Measurements from ENCODE around the gene BRINP3.

BRINP3 gene

DNA sequence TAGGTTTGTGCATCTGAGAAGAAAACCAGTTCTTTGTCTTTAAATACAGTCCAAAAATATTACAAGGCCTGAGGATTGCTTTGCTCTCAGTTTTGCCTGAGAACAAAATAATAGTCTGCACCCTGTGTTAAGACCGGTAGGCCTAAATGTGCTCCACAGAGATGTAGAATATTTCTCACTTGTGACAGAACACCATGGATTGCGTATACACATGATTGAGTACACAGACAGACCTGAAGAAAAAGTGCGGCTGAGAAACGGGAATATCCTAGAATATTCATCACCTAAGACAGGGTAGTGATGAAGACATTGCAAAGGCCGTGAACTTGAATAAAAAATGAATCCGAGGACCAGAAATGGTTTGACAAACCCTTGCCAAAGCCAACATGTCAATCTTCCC is 155.4 kb downstream of the BRINP3 start:
- H3K36me3 Mint-ChIP-seq (ENCODE audit: low read depth): no peaks in the 10 kb centered on the region
- no peak overlapping the region for H3K4me3 Mint-ChIP-seq
- H3K9me3 Mint-ChIP-seq: peaks cover 5% of the 10 kb centered on the region
- no peak for DNase-seq
- no peaks in the 10 kb centered on the region for H3K4me1 Mint-ChIP-seq
- no peak overlapping the region for H3K27ac Mint-ChIP-seq
- ATAC-seq: no peak
- H3K27me3 Mint-ChIP-seq: no peaks in the 10 kb centered on the region

DNA sequence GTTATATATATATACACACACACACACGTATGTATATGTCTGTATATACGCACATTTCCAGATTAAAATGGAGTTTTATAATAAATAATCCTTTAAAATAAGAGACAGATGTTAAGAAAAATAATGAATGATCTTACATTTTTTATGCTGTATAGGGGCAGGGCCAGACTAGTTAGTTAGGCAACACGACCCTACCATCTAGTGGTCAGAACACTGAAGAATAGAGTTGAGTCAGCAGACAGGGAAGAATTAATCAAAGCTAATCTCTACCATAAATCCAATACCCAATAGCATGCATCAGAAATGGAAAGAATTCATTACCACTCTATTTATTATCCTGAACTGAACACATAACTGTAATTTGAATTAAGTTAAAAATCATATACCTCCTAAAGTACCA is 156.7 kb downstream of the BRINP3 start:
- Mint-ChIP-seq H3K4me1 (no peaks in the 10 kb centered on the region), H3K4me3 (no peak overlapping the region), H3K9me3 (no peaks in the 10 kb centered on the region), H3K27ac (no peak overlapping the region), H3K36me3 (ENCODE audit: low read depth) (no peaks in the 10 kb centered on the region), H3K27me3 (no peaks in the 10 kb centered on the region)
- DNase-seq: no peak
- no peak for ATAC-seq

DNA sequence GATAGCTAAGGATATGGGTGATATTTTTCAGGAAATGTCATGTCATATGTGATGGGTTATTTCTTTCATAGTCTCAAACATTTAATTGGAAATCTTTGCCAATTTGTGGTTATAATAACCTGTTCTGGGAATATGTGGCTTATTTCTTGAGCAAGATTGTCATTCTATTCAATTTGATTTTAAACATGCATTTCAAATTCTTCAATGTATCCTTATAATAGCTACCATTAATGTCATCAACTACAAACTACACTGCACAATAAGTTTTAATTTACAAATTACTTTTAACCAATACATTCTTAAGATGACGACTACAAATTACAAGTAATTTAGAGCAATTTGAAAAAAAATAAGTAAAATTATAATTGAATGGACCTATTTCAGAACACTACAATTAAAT is 164.9 kb downstream of the BRINP3 start:
- H3K4me1 Mint-ChIP-seq: no peaks in the 10 kb centered on the region
- ATAC-seq: no peak
- peaks cover 4% of the 10 kb centered on the region for H3K9me3 Mint-ChIP-seq
- no peak for DNase-seq
- H3K36me3 Mint-ChIP-seq (ENCODE audit: low read depth): no peaks in the 10 kb centered on the region
- H3K27me3 Mint-ChIP-seq: no peaks in the 10 kb centered on the region
- H3K27ac Mint-ChIP-seq: no peak overlapping the region
- no peak overlapping the region for H3K4me3 Mint-ChIP-seq

DNA sequence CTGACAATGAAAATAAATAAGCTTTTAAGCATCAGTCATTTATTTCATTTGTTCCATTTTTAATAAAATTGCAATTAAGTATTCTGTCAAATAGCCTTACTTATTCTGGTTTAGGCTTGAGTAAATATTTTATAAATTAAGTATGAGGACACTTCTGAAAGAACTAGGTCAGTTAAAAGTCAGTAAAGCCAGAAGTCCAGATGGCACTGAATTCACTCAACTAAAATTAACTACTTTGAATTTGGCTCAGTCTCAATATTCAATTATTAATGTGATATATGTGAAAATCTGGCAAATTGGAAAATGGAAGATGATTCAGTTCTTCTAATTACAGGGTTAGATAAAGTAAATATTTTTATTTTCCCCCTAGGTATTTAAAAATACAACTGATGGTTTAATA is 174.2 kb downstream of the BRINP3 start:
- DNase-seq: no peak
- Mint-ChIP-seq H3K9me3 (peaks cover 14% of the 10 kb centered on the region), H3K27me3 (no peaks in the 10 kb centered on the region), H3K4me1 (no peaks in the 10 kb centered on the region), H3K4me3 (no peak overlapping the region), H3K36me3 (ENCODE audit: low read depth) (no peaks in the 10 kb centered on the region), H3K27ac (no peak overlapping the region)
- ATAC-seq: no peak

DNA sequence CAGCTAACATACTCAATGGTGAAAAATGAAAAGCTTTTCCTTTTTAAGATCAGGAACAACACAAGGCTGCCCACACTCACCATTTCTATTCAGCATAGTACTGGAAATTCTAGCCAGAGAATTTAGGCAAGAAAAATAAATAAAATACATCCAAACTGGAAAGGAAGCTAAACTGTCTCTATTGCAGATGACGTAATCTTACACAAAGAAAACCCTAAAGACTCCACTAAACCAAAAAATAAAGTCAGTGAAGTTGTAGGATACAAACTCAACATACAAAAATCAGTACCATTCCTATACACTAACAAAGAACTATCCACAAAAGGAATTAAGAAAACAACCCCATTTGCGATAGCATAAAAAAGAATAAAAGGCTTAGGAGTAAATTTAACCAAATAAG is 181.2 kb downstream of the BRINP3 start:
- no peak for ATAC-seq
- no peak overlapping the region for H3K27ac Mint-ChIP-seq
- no peaks in the 10 kb centered on the region for H3K4me1 Mint-ChIP-seq
- no peak for DNase-seq
- no peaks in the 10 kb centered on the region for H3K36me3 Mint-ChIP-seq (ENCODE audit: low read depth)
- H3K27me3 Mint-ChIP-seq: no peaks in the 10 kb centered on the region
- peaks cover 7% of the 10 kb centered on the region for H3K9me3 Mint-ChIP-seq
- H3K4me3 Mint-ChIP-seq: no peak overlapping the region

DNA sequence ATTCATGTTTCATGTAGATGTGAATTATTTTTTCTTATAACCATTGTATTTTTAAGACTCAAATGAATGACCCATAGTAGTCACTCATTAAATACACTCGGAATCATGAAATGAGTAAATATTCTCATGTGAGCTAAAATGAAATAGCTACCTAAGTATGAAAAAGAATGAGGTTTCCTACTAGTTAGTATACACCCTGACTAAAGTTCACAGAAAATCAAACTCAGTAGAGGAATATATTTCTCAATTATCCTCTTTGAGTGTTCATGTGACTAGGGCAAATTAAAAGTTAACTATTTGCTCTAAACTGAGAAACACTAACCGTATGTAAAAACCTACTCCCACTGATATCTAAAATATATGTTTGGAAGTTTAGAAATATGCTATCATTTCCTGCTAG is 187.8 kb downstream of the BRINP3 start:
- no peak overlapping the region for H3K4me3 Mint-ChIP-seq
- no peak overlapping the region for H3K27ac Mint-ChIP-seq

DNA sequence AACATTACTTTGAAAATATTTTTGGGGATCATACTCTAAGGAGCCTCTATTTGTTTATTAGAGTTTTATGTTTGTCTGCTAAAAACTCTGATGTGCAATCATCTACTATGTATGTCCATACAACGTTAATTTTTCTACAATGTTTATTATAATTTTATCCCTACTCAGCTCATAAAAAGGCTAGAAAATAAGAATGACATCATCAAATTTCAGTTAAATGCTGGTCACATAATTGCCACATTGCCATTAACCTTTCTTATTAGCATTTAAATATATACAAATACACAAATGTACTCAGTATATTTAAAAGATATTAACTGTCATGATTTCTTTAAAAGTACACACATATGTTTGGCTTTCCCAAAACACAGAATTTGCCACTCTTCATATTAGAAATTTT is 191.6 kb downstream of the BRINP3 start:
- no peaks in the 10 kb centered on the region for H3K4me1 Mint-ChIP-seq
- no peaks in the 10 kb centered on the region for H3K27me3 Mint-ChIP-seq

More for the DNA sequence above, 187.8 kb downstream of the BRINP3 start:
- DNase-seq (no peak), ATAC-seq (no peak)
- H3K27me3 Mint-ChIP-seq: no peaks in the 10 kb centered on the region
- peaks cover 3% of the 10 kb centered on the region for H3K9me3 Mint-ChIP-seq
- H3K4me1 Mint-ChIP-seq: no peaks in the 10 kb centered on the region
- no peaks in the 10 kb centered on the region for H3K36me3 Mint-ChIP-seq (ENCODE audit: low read depth)

DNA sequence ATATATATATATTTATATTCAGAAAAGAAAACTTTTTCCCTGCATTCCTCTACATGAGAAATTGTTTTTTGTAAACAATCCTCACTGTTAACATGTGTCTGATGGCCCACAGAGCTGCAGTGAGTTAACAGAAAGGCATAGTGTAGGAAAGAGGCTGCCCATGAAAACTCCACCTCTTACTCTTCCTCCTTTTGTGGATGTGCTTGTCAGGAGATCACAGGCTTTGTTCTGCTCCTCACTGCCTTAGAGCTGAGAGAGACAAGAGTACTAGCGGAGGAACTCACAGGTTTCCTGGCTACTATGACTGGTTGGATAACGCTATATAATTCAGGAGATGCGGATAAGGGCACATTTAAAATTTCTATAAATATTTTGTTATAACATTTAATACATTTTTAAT is 200.6 kb downstream of the BRINP3 start:
- Mint-ChIP-seq H3K4me3 (no peak overlapping the region), H3K9me3 (peaks cover 18% of the 10 kb centered on the region), H3K36me3 (ENCODE audit: low read depth) (no peaks in the 10 kb centered on the region), H3K27ac (no peak overlapping the region), H3K4me1 (no peaks in the 10 kb centered on the region), H3K27me3 (no peaks in the 10 kb centered on the region)
- DNase-seq (no peak), ATAC-seq (no peak)

More for the DNA sequence above, 191.6 kb downstream of the BRINP3 start:
- ATAC-seq (no peak), DNase-seq (no peak)
- H3K27ac Mint-ChIP-seq: no peak overlapping the region
- H3K4me3 Mint-ChIP-seq: no peak overlapping the region
- H3K36me3 Mint-ChIP-seq (ENCODE audit: low read depth): no peaks in the 10 kb centered on the region
- H3K9me3 Mint-ChIP-seq: peaks cover 3% of the 10 kb centered on the region

DNA sequence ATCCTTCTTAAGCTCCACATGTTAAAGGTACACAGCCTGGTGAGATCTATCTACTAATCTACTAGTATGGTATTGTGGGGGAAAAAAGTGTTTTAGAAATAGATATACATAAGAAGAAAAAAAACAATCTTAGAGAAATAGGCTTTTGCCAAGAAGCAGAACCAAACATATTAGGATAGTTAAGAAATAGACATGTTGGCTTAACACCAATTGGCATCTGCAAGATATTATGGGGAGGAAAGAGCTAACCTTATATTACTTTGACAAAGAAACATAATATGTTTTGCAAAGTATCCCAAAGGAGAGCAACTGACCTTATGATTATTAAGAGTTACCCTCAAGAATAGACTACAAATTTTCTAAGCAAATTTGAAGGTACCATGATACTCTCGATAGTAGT is 202.9 kb downstream of the BRINP3 start:
- H3K9me3 Mint-ChIP-seq: peaks cover 18% of the 10 kb centered on the region
- no peak overlapping the region for H3K4me3 Mint-ChIP-seq
- H3K36me3 Mint-ChIP-seq (ENCODE audit: low read depth): no peaks in the 10 kb centered on the region
- H3K27me3 Mint-ChIP-seq: no peaks in the 10 kb centered on the region
- H3K4me1 Mint-ChIP-seq: no peaks in the 10 kb centered on the region
- ATAC-seq (no peak), DNase-seq (no peak)
- no peak overlapping the region for H3K27ac Mint-ChIP-seq

DNA sequence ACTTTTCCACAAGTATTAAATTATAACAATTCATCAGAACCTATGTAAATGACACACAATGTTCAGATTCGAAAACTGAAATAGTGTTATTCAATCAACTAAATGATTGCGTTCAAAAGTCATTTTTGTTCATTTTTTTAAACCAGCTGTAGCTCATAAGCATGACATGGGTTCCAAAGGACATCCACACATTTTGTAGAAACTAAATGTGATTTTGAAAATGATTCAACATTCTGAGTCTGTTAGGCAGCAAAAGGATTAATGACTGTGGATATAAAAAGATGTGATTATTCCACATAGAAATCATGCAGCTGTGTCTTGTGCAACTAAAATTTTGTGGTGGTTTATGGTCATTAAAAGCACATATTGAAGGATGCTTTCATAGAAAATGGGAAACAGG is 204.5 kb downstream of the BRINP3 start:
- no peak overlapping the region for H3K27ac Mint-ChIP-seq
- no peak overlapping the region for H3K4me3 Mint-ChIP-seq
- ATAC-seq: no peak
- no peaks in the 10 kb centered on the region for H3K27me3 Mint-ChIP-seq
- H3K4me1 Mint-ChIP-seq: no peaks in the 10 kb centered on the region
- H3K9me3 Mint-ChIP-seq: peaks cover 14% of the 10 kb centered on the region
- no peaks in the 10 kb centered on the region for H3K36me3 Mint-ChIP-seq (ENCODE audit: low read depth)
- DNase-seq: no peak

DNA sequence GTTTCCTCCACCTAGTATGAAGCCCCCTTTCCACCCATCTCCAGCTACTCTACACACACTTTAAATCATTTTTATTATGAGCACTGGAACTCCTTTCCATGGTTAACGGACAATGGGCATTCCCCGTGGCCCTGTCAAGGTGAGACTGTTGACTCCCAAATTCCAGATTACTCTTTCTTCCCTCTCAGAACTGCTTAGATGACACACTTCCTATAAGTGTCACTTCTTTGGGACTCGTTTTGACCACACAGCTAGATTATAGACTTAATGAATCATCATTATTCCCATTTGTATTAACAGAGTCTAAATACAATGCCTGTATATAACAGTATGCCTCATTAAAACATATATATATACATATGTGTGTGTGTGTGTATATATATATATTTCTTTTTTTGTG is 215.1 kb downstream of the BRINP3 start:
- ATAC-seq (no peak), DNase-seq (no peak)
- Mint-ChIP-seq H3K4me3 (no peak overlapping the region), H3K27me3 (no peaks in the 10 kb centered on the region), H3K36me3 (ENCODE audit: low read depth) (no peaks in the 10 kb centered on the region), H3K27ac (no peak overlapping the region), H3K9me3 (no peaks in the 10 kb centered on the region), H3K4me1 (no peaks in the 10 kb centered on the region)

DNA sequence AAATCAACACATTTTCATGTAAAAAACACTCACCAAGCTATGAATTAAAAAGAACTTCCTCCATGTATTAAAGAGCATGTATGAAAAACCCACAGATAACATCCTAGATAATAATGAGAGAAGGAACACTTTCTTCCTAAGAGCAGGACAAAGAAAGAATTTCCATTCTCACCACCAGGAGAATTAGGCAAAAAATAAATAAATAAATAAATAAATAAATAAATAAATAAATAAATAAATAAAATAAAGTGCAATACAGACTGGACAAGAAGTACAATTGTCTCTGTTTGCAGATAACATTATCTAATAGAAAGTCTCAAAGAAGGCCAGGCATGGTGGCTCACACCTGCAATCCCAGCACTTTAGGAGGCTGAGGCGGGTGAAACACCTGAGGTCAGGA is 218.2 kb downstream of the BRINP3 start:
- Mint-ChIP-seq H3K4me1 (no peaks in the 10 kb centered on the region), H3K9me3 (peaks cover 16% of the 10 kb centered on the region), H3K4me3 (no peak overlapping the region), H3K27me3 (no peaks in the 10 kb centered on the region), H3K27ac (no peak overlapping the region), H3K36me3 (ENCODE audit: low read depth) (no peaks in the 10 kb centered on the region)
- ATAC-seq: no peak
- DNase-seq: no peak

DNA sequence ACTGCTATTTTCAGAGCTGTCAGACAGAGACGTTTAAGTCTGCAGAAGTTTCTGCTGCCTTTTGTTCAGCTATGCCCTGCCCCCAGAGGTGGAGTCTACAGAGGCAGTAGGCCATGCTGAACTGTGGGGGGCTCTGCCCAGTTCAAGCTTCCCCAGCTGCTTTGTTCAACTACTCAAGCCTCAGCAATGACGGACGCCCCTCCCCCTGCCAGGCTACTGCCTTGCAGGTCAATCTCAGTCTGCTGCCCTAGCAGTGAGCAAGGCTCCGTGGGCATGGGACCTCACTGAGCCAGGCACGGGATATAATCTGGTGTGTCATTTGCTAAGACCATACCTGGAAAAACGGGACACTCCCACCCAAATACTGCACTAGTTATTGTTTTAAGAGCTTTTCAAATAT is 219.7 kb downstream of the BRINP3 start:
- Mint-ChIP-seq H3K27me3 (no peaks in the 10 kb centered on the region), H3K4me3 (no peak overlapping the region), H3K36me3 (ENCODE audit: low read depth) (no peaks in the 10 kb centered on the region), H3K27ac (no peak overlapping the region), H3K9me3 (peaks cover 23% of the 10 kb centered on the region), H3K4me1 (no peaks in the 10 kb centered on the region)
- ATAC-seq: no peak
- no peak for DNase-seq

DNA sequence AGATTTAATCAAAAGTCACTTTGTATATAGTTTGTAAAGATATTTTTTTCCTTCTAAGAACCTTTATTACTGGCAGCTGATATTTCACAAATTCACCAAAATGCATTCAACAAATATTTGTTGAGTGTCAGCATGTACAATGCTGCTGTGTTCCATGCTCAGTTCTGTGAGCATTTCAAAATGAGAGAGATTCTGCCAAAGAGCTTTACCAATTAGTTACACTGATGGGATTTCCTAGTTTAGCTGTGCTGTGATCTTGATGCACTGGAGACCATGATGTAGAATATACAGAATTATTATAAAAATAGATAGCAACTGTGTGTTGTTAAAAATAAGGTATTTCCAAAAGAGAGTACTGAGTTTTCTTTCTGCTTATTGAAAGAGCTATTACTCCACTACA is 225.6 kb downstream of the BRINP3 start:
- no peaks in the 10 kb centered on the region for H3K4me1 Mint-ChIP-seq
- DNase-seq (no peak), ATAC-seq (no peak)
- H3K4me3 Mint-ChIP-seq: no peak overlapping the region
- peaks cover 29% of the 10 kb centered on the region for H3K9me3 Mint-ChIP-seq
- no peak overlapping the region for H3K27ac Mint-ChIP-seq
- no peaks in the 10 kb centered on the region for H3K27me3 Mint-ChIP-seq
- no peaks in the 10 kb centered on the region for H3K36me3 Mint-ChIP-seq (ENCODE audit: low read depth)

DNA sequence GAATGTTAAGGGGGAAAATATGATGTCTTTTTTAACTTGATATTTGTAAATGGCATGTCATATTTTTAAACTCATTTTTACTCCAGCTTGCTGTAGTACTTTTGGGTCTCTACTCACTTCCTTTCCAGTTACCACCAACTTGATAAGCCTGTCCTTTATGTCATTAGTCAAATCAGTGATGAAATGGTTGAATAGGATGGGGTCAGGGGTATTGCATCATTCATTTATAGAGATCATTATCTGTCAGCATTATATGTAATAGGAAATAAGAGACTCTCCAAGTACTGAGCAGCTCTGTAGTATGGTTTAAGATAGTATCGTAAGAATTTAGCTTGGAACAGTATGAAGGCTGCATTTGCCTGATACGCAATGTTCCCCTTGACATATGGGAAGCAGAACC is 227.3 kb downstream of the BRINP3 start:
- H3K27me3 Mint-ChIP-seq: no peaks in the 10 kb centered on the region
- ATAC-seq (no peak), DNase-seq (no peak)
- H3K36me3 Mint-ChIP-seq (ENCODE audit: low read depth): no peaks in the 10 kb centered on the region
- no peaks in the 10 kb centered on the region for H3K4me1 Mint-ChIP-seq
- H3K4me3 Mint-ChIP-seq: no peak overlapping the region
- H3K27ac Mint-ChIP-seq: no peak overlapping the region
- peaks cover 20% of the 10 kb centered on the region for H3K9me3 Mint-ChIP-seq

DNA sequence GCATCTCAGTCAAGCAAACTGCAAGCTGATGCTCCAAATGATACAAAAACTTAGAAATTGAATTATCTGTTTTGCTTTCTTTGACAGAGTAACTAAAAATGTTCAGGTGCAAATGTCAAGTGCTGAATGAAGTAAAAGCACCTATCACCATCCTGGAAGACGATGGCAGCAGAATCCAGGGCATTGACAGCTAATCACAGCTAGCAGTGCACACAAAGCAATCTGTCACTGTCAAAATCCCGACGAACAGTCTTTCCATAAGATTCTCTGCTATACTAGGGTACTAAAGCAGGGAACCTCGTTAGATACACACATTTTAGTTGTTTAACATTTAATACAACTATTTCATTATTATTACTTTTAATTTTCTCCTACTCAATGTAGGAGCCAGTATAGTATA is 233.3 kb downstream of the BRINP3 start:
- Mint-ChIP-seq H3K36me3 (ENCODE audit: low read depth) (no peaks in the 10 kb centered on the region), H3K4me1 (no peaks in the 10 kb centered on the region), H3K4me3 (no peak overlapping the region), H3K9me3 (peaks cover 12% of the 10 kb centered on the region), H3K27ac (no peak overlapping the region), H3K27me3 (no peaks in the 10 kb centered on the region)
- DNase-seq (no peak), ATAC-seq (no peak)

All from activated naive CD8-positive, alpha-beta T cell treated with anti-CD3 and anti-CD28 coated beads, Interleukin-2, amount 50 U/mL, for 24 hours (primary cell).